ENCODE measurements around the gene NCOR2.

- TF ChIP-seq EZH2 (IDR thresholded peaks at IDR 0.05), result no peak
- no peak for TF ChIP-seq POLR2AphosphoS5 (IDR thresholded peaks at IDR 0.05; ENCODE audit: borderline replicate concordance, low read depth, low read length)
Measured at GRCh38 chr12:124544983-124545382, 22.4 kb downstream of the NCOR2 start.

Data from SK-N-MC (cell line).